Kidney (tissue), 14 donors: Measurements from ENCODE around the gene FOXB2. TPM values are rescaled to one million over a fixed set of nuclear protein-coding genes. Genes with fewer than 3 reads are reported as not detected.

ENCODE experiments used
- DNase-seq, 5 donors: peaks; one replicate each; pipeline ENCODE4 v3.0.0-alpha.2; 2013 to 2020
- FAIRE-seq: peaks from 2 replicates; lab custom pipeline; 2012; peaks lifted over from hg19 to GRCh38; lab: Jason Lieb, UNC
- H3K27ac ChIP-seq, 2 donors: one replicate each; pipeline ENCODE4 v1.7.0; 2013; ENCODE audit warnings: low read depth in 2 of 2, low read length in 2 of 2, inconsistent platforms in 1 of 2
- H3K27me3 ChIP-seq: one replicate; pipeline ENCODE4 v1.7.1; 2013; ENCODE audit warnings: low read length, inconsistent platforms; ENCODE audit not compliant: control insufficient read depth, insufficient read depth
- H3K36me3 ChIP-seq, 3 donors: one replicate each; pipeline versions ENCODE4 v1.7.0 to v1.7.1; 2013; ENCODE audit warnings: low read length in 3 of 3, control low read depth in 1 of 3, inconsistent platforms in 1 of 3; ENCODE audit not compliant: insufficient read depth in 3 of 3, control insufficient read depth in 2 of 3
- H3K4me1 ChIP-seq, 3 donors: one replicate each; pipeline versions ENCODE4 v1.7.0 to v1.7.1; 2013; ENCODE audit warnings: low read length in 3 of 3, inconsistent platforms in 1 of 3, low read depth in 1 of 3; ENCODE audit not compliant: control insufficient read depth in 2 of 3, insufficient read depth in 2 of 3
- H3K4me3 ChIP-seq, 3 donors: one replicate each; pipeline versions ENCODE4 v1.7.0 to v1.8.1; 2013; ENCODE audit warnings: low read length in 3 of 3, control low read depth in 1 of 3, inconsistent platforms in 1 of 3
- H3K9ac ChIP-seq, 3 donors: one replicate each; pipeline versions ENCODE4 v1.7.0 to v1.7.1; 2013; ENCODE audit warnings: low read length in 3 of 3, control low read depth in 1 of 3, inconsistent platforms in 1 of 3
- H3K9me3 ChIP-seq, 3 donors: one replicate each; pipeline versions ENCODE4 v1.7.0 to v1.7.1; 2013; ENCODE audit warnings: low read length in 3 of 3, control low read depth in 1 of 3, inconsistent platforms in 1 of 3; ENCODE audit not compliant: control insufficient read depth in 2 of 3, insufficient read depth in 1 of 3
- intact Hi-C: fragments of 100-400 bp; cut with DNase I; formaldehyde crosslinking; loops from one replicate; pipeline ENCODE4 v1.11.1; 2022
- polyA plus RNA-seq: library from polyadenylated mRNA; stranded (reverse); fragments of 350-450 nt; fragmentation: Illumina TruSeq; extraction: RNeasy Lipid Tissue Mini Kit (QIAGEN cat#74804); gene quantifications from one replicate; pipeline ENCODE4 v1.2.3, GENCODE V29; 2014; ENCODE audit warnings: low read depth, low replicate concordance; ENCODE audit not compliant: insufficient read depth
- total RNA-seq: library from RNA; stranded (reverse); fragmentation: NEBNext Ultra II Directional; extraction: Animal tissue kit (Norgen Biotek cat#: 25700); gene quantifications from one replicate; pipeline ENCODE4 v1.2.1, GENCODE V29; 2021
- TF ChIP-seq, protein P1 (sequence below): IDR thresholded peaks from 3 replicates; pipeline ENCODE4 v1.5.1; 2012; ENCODE audit warnings: mild to moderate bottlenecking, moderate library complexity, borderline replicate concordance; ENCODE audit not compliant: insufficient read depth; ENCODE audit errors: extremely low read depth
- donor health status: control.
- donor health status: control.
- donor health status: control.
- donor health status: control.
- donor health status: control.
- donor health status: DM: yes; HTN: yes; CAD: no.
- donor health status: Normal renal cell carcinoma (clear cell type).

Gene FOXB2
- total and polyA plus RNA-seq, 2 donors from 2014 or later: not detected

DNA sequence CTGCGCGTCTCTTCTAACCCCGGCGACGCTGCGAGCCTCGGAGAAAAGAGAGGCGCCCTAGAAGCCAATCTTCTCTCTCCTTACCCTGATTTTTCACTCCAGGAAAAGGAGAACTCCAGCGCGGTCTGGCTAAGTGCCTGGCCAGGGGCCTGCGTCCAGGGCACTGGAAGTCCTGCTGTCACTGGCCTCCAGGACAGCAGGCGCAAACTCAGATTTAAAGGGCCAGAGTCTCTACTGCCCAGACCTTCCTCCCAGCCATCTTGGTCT lies 553 bp upstream of the FOXB2 start:
- no peak for FAIRE-seq
- no peak overlapping the region for H3K27ac ChIP-seq
- TF ChIP-seq, protein P1, sequence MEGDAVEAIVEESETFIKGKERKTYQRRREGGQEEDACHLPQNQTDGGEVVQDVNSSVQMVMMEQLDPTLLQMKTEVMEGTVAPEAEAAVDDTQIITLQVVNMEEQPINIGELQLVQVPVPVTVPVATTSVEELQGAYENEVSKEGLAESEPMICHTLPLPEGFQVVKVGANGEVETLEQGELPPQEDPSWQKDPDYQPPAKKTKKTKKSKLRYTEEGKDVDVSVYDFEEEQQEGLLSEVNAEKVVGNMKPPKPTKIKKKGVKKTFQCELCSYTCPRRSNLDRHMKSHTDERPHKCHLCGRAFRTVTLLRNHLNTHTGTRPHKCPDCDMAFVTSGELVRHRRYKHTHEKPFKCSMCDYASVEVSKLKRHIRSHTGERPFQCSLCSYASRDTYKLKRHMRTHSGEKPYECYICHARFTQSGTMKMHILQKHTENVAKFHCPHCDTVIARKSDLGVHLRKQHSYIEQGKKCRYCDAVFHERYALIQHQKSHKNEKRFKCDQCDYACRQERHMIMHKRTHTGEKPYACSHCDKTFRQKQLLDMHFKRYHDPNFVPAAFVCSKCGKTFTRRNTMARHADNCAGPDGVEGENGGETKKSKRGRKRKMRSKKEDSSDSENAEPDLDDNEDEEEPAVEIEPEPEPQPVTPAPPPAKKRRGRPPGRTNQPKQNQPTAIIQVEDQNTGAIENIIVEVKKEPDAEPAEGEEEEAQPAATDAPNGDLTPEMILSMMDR: no peak
- DNase-seq: no peak
- H3K9ac ChIP-seq: no peak overlapping the region
- H3K9me3 ChIP-seq: no peaks in the 10 kb centered on the region
- intact Hi-C loops: no loop called here
- no peaks in the 10 kb centered on the region for H3K36me3 ChIP-seq
- peaks cover 86% of the 10 kb centered on the region for H3K27me3 ChIP-seq
- H3K4me1 ChIP-seq: peaks cover 0 to 13% (median 5%) of the 10 kb centered on the region in 3 donors
- H3K4me3 ChIP-seq: no peak overlapping the region

DNA sequence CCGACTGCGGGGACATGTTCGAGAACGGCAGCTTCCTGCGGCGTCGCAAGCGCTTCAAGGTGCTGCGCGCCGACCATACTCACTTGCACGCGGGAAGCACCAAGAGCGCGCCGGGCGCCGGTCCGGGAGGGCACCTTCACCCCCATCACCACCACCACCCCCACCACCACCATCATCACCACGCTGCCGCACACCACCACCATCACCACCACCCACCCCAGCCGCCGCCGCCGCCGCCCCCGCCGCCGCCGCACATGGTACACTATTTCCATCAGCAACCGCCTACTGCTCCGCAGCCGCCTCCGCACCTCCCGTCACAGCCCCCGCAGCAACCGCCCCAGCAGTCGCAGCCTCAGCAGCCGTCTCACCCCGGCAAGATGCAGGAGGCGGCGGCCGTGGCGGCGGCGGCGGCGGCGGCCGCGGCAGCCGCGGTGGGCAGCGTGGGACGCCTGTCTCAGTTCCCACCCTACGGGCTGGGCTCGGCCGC lies 514 bp downstream of the FOXB2 start:
- Histone ChIP-seq H3K36me3 (no peaks in the 10 kb centered on the region), H3K9ac (no peak overlapping the region), H3K27me3 (peaks cover 85% of the 10 kb centered on the region), H3K9me3 (no peaks in the 10 kb centered on the region), H3K27ac (no peak overlapping the region), H3K4me1 (peaks cover 0 to 13% (median 5%) of the 10 kb centered on the region in 3 donors), H3K4me3 (no peak overlapping the region)
- TF ChIP-seq, protein P1: no peak
- no peak for FAIRE-seq
- peak in 1 of 5 donors; percentile 52 for DNase-seq
- intact Hi-C loops: no loop called here

DNA sequence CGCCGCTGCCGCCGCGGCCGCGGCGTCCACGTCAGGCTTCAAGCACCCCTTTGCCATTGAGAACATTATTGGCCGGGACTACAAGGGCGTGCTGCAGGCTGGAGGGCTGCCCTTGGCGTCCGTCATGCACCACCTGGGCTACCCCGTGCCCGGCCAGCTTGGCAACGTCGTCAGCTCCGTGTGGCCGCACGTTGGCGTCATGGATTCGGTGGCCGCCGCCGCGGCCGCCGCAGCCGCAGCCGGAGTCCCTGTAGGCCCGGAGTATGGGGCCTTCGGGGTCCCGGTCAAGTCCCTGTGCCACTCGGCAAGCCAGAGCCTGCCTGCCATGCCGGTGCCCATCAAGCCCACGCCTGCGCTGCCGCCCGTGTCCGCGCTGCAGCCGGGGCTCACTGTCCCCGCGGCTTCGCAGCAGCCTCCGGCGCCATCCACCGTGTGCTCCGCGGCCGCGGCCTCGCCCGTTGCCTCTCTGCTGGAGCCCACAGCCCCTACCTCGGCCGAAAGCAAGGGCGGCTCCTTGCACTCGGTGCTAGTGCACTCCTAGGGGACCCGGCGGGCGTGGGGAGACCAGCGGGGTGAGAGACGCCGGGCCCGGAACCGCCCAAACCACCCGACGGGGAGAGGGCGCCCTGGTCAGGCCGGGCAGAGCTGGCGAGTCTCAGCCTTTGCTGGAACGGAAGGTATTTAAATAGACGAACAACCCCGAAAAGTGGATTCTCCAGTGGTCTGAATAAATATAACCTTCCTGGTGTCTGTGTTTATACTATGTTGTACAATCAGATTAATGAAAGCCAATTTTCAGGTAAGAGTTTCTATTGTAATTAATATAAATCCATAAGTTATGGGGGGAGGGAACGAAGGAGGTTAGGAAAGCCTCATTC lies 1.2 kb downstream of the FOXB2 start:
- TF ChIP-seq, protein P1: no peak
- DNase-seq (peak in 4 of 5 donors; percentile 23 to 60 (median 32)), FAIRE-seq (no peak)
- no peak overlapping the region for H3K9ac ChIP-seq
- no peak overlapping the region for H3K27ac ChIP-seq
- no peaks in the 10 kb centered on the region for H3K36me3 ChIP-seq
- intact Hi-C loops: no loop called here
- peaks cover 0 to 13% (median 5%) of the 10 kb centered on the region in 3 donors for H3K4me1 ChIP-seq
- H3K9me3 ChIP-seq: no peaks in the 10 kb centered on the region
- H3K27me3 ChIP-seq: peaks cover 85% of the 10 kb centered on the region
- no peak overlapping the region for H3K4me3 ChIP-seq
